ENCODE measurements around the gene TOB1. TPM values are rescaled to one million over a fixed set of nuclear protein-coding genes. Genes with fewer than 3 reads are reported as not detected.
"Not testable (repeated sequence)": the region's sequence is repeated elsewhere in the genome, so short reads cannot be mapped to it uniquely, and the experiment has no call there.

Gene TOB1
- total and polyA plus RNA-seq, 5 donors from 2014 or later: 30.7 to 254 (median 39.2) TPM

DNA sequence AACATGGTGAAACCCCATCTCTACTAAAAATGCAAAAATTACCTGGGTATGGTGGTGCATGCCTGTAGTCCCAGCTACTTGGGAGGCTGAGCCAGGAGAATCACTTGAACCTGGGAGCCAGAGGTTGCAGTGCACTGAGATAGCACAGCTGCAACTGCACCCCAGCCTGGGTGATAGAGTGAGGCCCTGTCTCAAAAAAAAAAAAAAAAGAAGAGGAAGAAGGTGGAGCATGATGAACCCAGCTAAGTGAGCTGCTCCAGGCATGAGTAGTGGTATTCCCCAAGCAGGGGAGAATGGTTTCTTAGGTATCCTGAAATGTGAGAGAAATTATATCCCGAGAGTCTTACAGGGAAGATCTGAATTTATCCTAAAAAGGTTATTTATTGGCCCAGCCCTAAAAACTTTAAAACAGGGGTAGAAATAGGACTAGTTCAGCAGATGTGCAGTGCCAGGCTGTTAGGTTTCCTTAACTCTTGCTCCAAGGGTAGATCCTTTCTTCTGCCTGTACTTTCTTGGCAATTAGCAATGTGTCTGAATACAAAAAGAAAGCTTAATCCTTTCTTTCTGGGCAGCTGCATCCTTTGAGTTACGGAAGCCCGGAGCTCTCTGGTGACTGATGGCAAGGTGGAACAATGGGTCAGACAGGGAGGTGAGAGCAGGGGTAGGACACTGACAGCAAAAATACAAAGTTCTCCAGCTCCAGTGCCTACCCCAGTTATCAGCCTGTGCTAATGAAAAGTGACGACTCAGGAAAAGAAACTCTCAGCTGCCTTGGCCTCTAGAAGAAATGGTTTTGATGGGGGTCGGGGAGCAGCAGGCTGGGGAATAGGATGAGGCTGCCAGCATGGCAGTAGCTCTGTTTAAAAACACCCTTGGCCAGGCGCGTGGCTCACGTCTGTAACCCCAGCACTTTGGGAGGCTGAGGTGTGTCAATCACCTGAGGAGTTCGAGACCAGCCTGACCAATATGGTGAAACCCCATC, 36.5 kb upstream of the TOB1 start:
- Histone ChIP-seq H3K27ac (ENCODE audit: insufficient read depth, low read length, poor library complexity, severe bottlenecking) (peak overlapping the region; percentile 82), H3K9me3 (ENCODE audit: control insufficient read depth in 2 of 2, low read length in 2 of 2) (no peaks in the 10 kb centered on the region), H3K4me1 (ENCODE audit: control insufficient read depth, insufficient read depth, low read length, poor library complexity, severe bottlenecking) (peaks cover 38% of the 10 kb centered on the region), H3K36me3 (ENCODE audit: control insufficient read depth, insufficient read depth, low read length) (no peaks in the 10 kb centered on the region), H3K4me3 (ENCODE audit: low read depth, low read length) (no peak overlapping the region), H3K27me3 (ENCODE audit: control insufficient read depth, insufficient read depth, low read length) (no peaks in the 10 kb centered on the region)
- Mint-ChIP-seq H3K9me3 (no peaks in the 10 kb centered on the region), H3K4me1 (peaks cover 11 to 59% (median 29%) of the 10 kb centered on the region in 4 donors), H3K27ac (peak overlapping the region; percentile 85 to 93 (median 89)), H3K36me3 (no peaks in the 10 kb centered on the region), H3K4me3 (peak overlapping the region; percentile 39 to 61 (median 48)), H3K27me3 (no peaks in the 10 kb centered on the region)
- DNase-seq: no peak
- no peak for ATAC-seq (ENCODE audit: low read depth in 2 of 2)

DNA sequence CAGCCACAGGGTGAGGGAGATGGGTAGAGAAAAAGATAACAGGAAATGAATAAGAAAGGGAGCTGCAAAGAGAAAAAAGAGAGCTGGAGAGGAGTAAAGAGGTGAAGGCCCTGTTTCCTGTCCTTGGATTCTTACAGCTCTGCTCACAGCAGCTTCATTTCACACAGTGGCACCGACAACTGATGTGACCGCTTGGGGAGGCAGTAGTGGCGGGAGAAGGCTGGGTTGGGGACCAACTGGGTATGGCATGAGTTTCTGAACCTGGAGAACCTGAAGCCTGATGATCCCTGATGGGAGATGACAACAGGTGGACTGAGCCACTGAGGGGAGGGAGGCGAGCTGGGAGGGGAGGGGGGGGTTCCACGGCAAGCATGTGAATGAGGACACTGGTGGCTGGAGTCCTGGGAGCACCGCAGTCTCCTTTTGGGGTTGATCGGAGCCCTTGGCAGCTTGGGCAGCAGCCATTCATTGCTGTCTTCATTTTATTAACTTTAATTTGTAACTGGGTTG, 34.3 kb upstream of the TOB1 start:
- Mint-ChIP-seq H3K36me3 (no peaks in the 10 kb centered on the region), H3K9me3 (no peaks in the 10 kb centered on the region), H3K27ac (peak overlapping the region in 1 of 3 donors; percentile 60), H3K4me3 (no peak overlapping the region), H3K27me3 (no peaks in the 10 kb centered on the region), H3K4me1 (peaks cover 11 to 43% (median 23%) of the 10 kb centered on the region in 4 donors)
- no peaks in the 10 kb centered on the region for H3K36me3 ChIP-seq (ENCODE audit: control insufficient read depth, insufficient read depth, low read length)
- no peaks in the 10 kb centered on the region for H3K9me3 ChIP-seq (ENCODE audit: control insufficient read depth in 2 of 2, low read length in 2 of 2)
- DNase-seq (no peak), ATAC-seq (ENCODE audit: low read depth in 2 of 2) (no peak)
- no peak overlapping the region for H3K27ac ChIP-seq (ENCODE audit: insufficient read depth, low read length, poor library complexity, severe bottlenecking)
- peaks cover 31% of the 10 kb centered on the region for H3K4me1 ChIP-seq (ENCODE audit: control insufficient read depth, insufficient read depth, low read length, poor library complexity, severe bottlenecking)
- H3K27me3 ChIP-seq (ENCODE audit: control insufficient read depth, insufficient read depth, low read length): no peaks in the 10 kb centered on the region
- no peak overlapping the region for H3K4me3 ChIP-seq (ENCODE audit: low read depth, low read length)

GRCh38 chr17:50899559-50900319, 33.6 kb upstream of the TOB1 start:
- no peak for DNase-seq
- Histone ChIP-seq H3K36me3 (ENCODE audit: control insufficient read depth, insufficient read depth, low read length) (no peaks in the 10 kb centered on the region), H3K4me1 (ENCODE audit: control insufficient read depth, insufficient read depth, low read length, poor library complexity, severe bottlenecking) (peaks cover 25% of the 10 kb centered on the region), H3K4me3 (ENCODE audit: low read depth, low read length) (no peak overlapping the region), H3K27ac (ENCODE audit: insufficient read depth, low read length, poor library complexity, severe bottlenecking) (no peak overlapping the region), H3K9me3 (ENCODE audit: control insufficient read depth in 2 of 2, low read length in 2 of 2) (no peaks in the 10 kb centered on the region), H3K27me3 (ENCODE audit: control insufficient read depth, insufficient read depth, low read length) (no peaks in the 10 kb centered on the region)
- Mint-ChIP-seq H3K27ac (peak overlapping the region in 2 of 3 donors; percentile 14 to 60), H3K27me3 (no peaks in the 10 kb centered on the region), H3K36me3 (no peaks in the 10 kb centered on the region), H3K4me3 (no peak overlapping the region), H3K4me1 (peaks cover 11 to 42% (median 22%) of the 10 kb centered on the region in 4 donors), H3K9me3 (no peaks in the 10 kb centered on the region)
- no peak for ATAC-seq (ENCODE audit: low read depth in 2 of 2)

DNA sequence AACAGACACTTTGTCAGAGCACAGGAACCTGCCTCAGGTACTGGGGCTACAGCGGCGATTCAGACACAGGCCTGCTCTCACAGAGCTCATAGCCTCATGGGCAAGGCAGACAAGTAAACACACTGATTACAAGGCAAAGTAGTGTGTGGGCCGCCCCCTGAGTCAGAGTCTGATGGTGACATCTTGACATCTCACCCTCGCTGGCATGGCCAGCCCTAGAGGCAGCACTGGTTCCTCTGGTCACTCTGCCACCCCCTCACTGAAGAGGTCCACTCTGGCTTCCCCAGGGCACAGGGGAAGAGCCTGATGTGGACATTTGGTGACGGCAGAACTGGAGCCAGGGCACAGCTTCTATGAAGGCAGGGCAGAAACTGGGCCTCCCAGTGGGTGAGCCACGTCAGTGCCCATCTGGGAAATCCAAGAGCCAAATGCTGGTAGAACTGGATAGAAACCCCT, 32.9 kb upstream of the TOB1 start:
- H3K4me3 Mint-ChIP-seq: no peak overlapping the region
- DNase-seq (no peak), ATAC-seq (ENCODE audit: low read depth in 2 of 2) (no peak)
- H3K27ac Mint-ChIP-seq: peak overlapping the region in 1 of 3 donors; percentile 65
- no peaks in the 10 kb centered on the region for H3K9me3 Mint-ChIP-seq
- H3K27ac ChIP-seq (ENCODE audit: insufficient read depth, low read length, poor library complexity, severe bottlenecking): no peak overlapping the region
- H3K27me3 Mint-ChIP-seq: no peaks in the 10 kb centered on the region
- H3K4me3 ChIP-seq (ENCODE audit: low read depth, low read length): no peak overlapping the region
- H3K9me3 ChIP-seq (ENCODE audit: control insufficient read depth in 2 of 2, low read length in 2 of 2): no peaks in the 10 kb centered on the region
- no peaks in the 10 kb centered on the region for H3K36me3 Mint-ChIP-seq
- H3K4me1 Mint-ChIP-seq: peaks cover 11 to 38% (median 20%) of the 10 kb centered on the region in 4 donors
- H3K4me1 ChIP-seq (ENCODE audit: control insufficient read depth, insufficient read depth, low read length, poor library complexity, severe bottlenecking): peaks cover 17% of the 10 kb centered on the region
- no peaks in the 10 kb centered on the region for H3K36me3 ChIP-seq (ENCODE audit: control insufficient read depth, insufficient read depth, low read length)
- no peaks in the 10 kb centered on the region for H3K27me3 ChIP-seq (ENCODE audit: control insufficient read depth, insufficient read depth, low read length)

DNA sequence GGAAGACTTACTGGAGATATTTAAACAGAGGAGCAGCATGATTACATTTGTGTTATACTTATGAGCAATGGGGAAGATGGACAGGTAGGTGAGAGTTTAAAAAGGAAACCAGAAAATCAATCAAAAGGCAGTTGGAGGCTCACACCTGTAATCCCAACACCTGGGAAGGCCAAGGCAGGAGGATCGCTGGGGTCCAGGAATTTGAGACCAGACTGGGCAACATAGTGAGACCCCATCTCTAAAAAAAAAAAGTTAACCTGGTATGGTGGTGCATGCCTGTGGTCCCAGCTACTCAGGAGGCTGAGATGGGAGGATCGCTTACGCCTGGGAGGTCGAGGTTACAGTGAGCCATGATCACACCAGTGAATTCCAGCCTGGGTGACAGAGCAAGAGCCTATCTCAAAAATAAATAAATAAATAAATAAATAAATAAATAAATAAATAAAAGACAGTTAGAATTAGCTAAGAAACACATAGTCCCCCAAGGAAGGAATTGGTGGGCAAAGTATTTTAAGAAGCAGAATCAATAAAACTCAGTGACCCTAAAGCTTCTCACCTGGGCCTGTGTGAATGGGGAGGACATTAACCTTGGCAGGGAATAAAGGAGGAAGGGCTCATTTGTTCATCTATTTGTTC, 32.3 kb upstream of the TOB1 start:
- Mint-ChIP-seq H3K27me3 (no peaks in the 10 kb centered on the region), H3K27ac (peak overlapping the region in 2 of 3 donors; percentile 47 to 65), H3K4me3 (peak overlapping the region in 1 of 4 donors; percentile 23), H3K4me1 (peaks cover 5 to 32% (median 15%) of the 10 kb centered on the region in 4 donors), H3K36me3 (no peaks in the 10 kb centered on the region), H3K9me3 (no peaks in the 10 kb centered on the region)
- Histone ChIP-seq H3K27ac (ENCODE audit: insufficient read depth, low read length, poor library complexity, severe bottlenecking) (no peak overlapping the region), H3K4me1 (ENCODE audit: control insufficient read depth, insufficient read depth, low read length, poor library complexity, severe bottlenecking) (peaks cover 12% of the 10 kb centered on the region), H3K4me3 (ENCODE audit: low read depth, low read length) (no peak overlapping the region), H3K9me3 (ENCODE audit: control insufficient read depth in 2 of 2, low read length in 2 of 2) (no peaks in the 10 kb centered on the region), H3K36me3 (ENCODE audit: control insufficient read depth, insufficient read depth, low read length) (no peaks in the 10 kb centered on the region), H3K27me3 (ENCODE audit: control insufficient read depth, insufficient read depth, low read length) (no peaks in the 10 kb centered on the region)
- ATAC-seq (ENCODE audit: low read depth in 2 of 2) (no peak), DNase-seq (no peak)

DNA sequence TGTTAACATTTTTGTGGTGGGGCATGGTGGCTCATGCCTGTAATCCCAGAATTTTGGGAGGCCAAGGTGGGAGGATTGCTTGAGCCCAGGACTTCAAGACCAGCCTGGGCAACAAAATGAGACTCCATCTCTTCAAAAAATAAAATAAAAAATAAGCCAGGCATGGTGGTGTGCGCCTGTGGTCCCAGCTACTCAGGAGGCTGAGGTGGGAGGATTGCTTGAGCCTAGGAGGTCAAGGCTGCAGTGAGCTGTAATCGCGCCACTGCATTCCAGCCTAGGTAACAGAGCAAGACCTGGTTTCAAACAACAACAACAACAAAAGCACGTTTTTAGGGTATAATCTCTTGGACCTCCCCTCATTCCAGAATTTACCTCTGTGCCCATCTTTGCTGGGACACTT, 28.4 kb upstream of the TOB1 start:
- not testable (repeated sequence) for H3K4me1 ChIP-seq (ENCODE audit: control insufficient read depth, insufficient read depth, low read length, poor library complexity, severe bottlenecking); H3K27me3 Mint-ChIP-seq; H3K4me3 ChIP-seq (ENCODE audit: low read depth, low read length); H3K36me3 Mint-ChIP-seq; H3K9me3 ChIP-seq (ENCODE audit: control insufficient read depth in 2 of 2, low read length in 2 of 2); ATAC-seq (ENCODE audit: low read depth in 2 of 2); H3K36me3 ChIP-seq (ENCODE audit: control insufficient read depth, insufficient read depth, low read length); H3K27ac ChIP-seq (ENCODE audit: insufficient read depth, low read length, poor library complexity, severe bottlenecking); H3K4me1 Mint-ChIP-seq; H3K27me3 ChIP-seq (ENCODE audit: control insufficient read depth, insufficient read depth, low read length); H3K9me3 Mint-ChIP-seq; H3K4me3 Mint-ChIP-seq; DNase-seq
- H3K27ac Mint-ChIP-seq: peak overlapping the region in 1 of 3 donors; percentile 69

DNA sequence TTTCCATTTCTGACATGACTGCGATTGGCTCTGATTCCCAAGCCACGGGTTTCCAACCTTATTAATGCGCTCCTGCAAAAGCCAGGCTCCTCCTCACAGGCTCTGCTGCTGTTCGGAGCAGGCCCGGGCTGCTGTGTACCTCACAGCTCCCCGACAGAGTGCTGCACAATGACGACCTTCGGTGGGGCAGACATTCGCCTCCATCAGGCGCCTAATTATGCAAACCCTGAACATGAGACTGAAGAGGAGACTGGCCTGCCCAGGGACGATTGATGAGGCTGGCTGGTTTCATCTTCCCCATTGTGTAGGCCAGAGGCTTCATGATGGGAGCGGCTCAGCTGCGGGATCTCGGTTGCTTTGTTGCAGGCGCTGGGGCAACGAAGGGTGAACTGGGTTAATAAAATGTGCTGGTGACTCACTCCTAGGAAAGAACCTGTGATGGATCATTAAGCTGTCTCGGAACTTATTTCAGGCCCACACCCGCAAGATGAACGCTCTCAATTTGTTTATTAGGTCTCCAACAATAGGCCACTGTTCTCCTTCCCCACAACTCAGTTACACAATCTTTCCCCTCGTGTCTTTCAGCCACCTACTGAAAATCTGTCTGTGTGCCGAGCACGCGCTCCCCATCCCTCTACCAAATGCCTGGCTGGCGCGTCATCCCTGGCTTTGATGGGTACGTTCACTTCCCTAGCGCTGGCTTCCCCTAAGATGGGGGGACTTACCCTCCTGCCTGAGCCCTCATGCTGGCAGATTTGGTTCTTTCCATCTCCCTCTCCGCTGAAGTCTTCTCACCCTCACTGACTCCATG, 27.2 kb upstream of the TOB1 start:
- H3K27ac Mint-ChIP-seq: no peak overlapping the region
- H3K4me1 Mint-ChIP-seq: peaks cover 0 to 10% (median 2%) of the 10 kb centered on the region in 4 donors
- H3K36me3 ChIP-seq (ENCODE audit: control insufficient read depth, insufficient read depth, low read length): no peaks in the 10 kb centered on the region
- DNase-seq (no peak), ATAC-seq (ENCODE audit: low read depth in 2 of 2) (no peak)
- no peaks in the 10 kb centered on the region for H3K27me3 ChIP-seq (ENCODE audit: control insufficient read depth, insufficient read depth, low read length)
- H3K4me3 ChIP-seq (ENCODE audit: low read depth, low read length): no peak overlapping the region
- no peaks in the 10 kb centered on the region for H3K9me3 Mint-ChIP-seq
- H3K4me1 ChIP-seq (ENCODE audit: control insufficient read depth, insufficient read depth, low read length, poor library complexity, severe bottlenecking): no peaks in the 10 kb centered on the region
- H3K36me3 Mint-ChIP-seq: no peaks in the 10 kb centered on the region
- H3K9me3 ChIP-seq (ENCODE audit: control insufficient read depth in 2 of 2, low read length in 2 of 2): no peaks in the 10 kb centered on the region
- no peak overlapping the region for H3K4me3 Mint-ChIP-seq
- no peaks in the 10 kb centered on the region for H3K27me3 Mint-ChIP-seq
- H3K27ac ChIP-seq (ENCODE audit: insufficient read depth, low read length, poor library complexity, severe bottlenecking): no peak overlapping the region

Measured in CD4-positive, CD25-positive, alpha-beta regulatory T cell (primary cell).